Endothelial cell of umbilical vein (primary cell): Measurements from ENCODE around the gene TPD52L2. TPM values are rescaled to one million over a fixed set of nuclear protein-coding genes. Genes with fewer than 3 reads are reported as not detected.

Source experiments
- BruUV-seq: library from RNA; stranded (reverse); fragments of 400-500 nt; replicated peaks from 2 replicates; lab custom pipeline; 2021; lab: Mats Ljungman, UMichigan
- CTCF ChIA-PET: fragments of 300-600, 350-600 bp; sonication (Branson Sonifier 250); formaldehyde crosslinking; loops from one replicate; lab custom pipeline; 2021; ENCODE audit warnings: antibody characterized with exemption, inconsistent platforms; lab: Charles Lee
- POLR2A ChIA-PET: fragments of 300-600, 350-600 bp; sonication (Branson Sonifier 250); formaldehyde crosslinking; loops from one replicate; lab custom pipeline; 2021; ENCODE audit warnings: antibody characterized with exemption, inconsistent platforms; lab: Charles Lee
- DNase-seq: peaks from one replicate; pipeline ENCODE4 v3.0.0-alpha.2; 2011; ENCODE audit warnings: low read depth, low spot score
- FAIRE-seq: peaks from 2 replicates; lab custom pipeline; 2011; peaks lifted over from hg19 to GRCh38; lab: Jason Lieb, UNC
- H2AFZ ChIP-seq: 2 replicates; pipeline ENCODE4 v1.6.0; 2012; ENCODE audit warnings: low read depth, low read length, control low read depth, inconsistent platforms
- H3K27ac ChIP-seq: 2 replicates; pipeline ENCODE4 v1.5.1; 2011; ENCODE audit warnings: low read depth, mild to moderate bottlenecking, control low read depth, low read length, moderate library complexity; ENCODE audit not compliant: insufficient read depth
- H3K27me3 ChIP-seq, 2 experiments: 2 replicates each; pipeline versions ENCODE4 v1.6.0 to v1.6.1; 2011; ENCODE audit warnings: low read length in 2 of 2, mixed read lengths in 1 of 2; ENCODE audit not compliant: control insufficient read depth in 2 of 2, insufficient read depth in 2 of 2
- H3K36me3 ChIP-seq, 2 experiments: 2 replicates in 1 of 2; 3 replicates in 1 of 2; pipeline ENCODE4 v1.5.1; 2011; ENCODE audit warnings: low read length in 2 of 2, mild to moderate bottlenecking in 1 of 2, moderate library complexity in 1 of 2; ENCODE audit not compliant: control insufficient read depth in 2 of 2, insufficient read depth in 2 of 2; ENCODE audit errors: extremely low read depth in 1 of 2
- H3K4me1 ChIP-seq: 3 replicates; pipeline ENCODE4 v1.5.1; 2011; ENCODE audit warnings: mild to moderate bottlenecking, low read length; ENCODE audit not compliant: control insufficient read depth, insufficient read depth; ENCODE audit errors: extremely low read depth
- H3K4me2 ChIP-seq: 2 replicates; pipeline ENCODE4 v1.6.1; 2011; ENCODE audit warnings: low read length, control low read depth, mixed read lengths; ENCODE audit not compliant: insufficient read depth
- H3K4me3 ChIP-seq, 3 experiments: fragments of 200-600 bp in 1 of 3; sonication (generic), shearing (Covaris generic) in 1 of 3; replicated peaks in 1 of 3; 2 replicates each; pipeline ENCODE4 v1.5.1; 2011 to 2016; ENCODE audit warnings: control low read depth in 3 of 3, low read length in 3 of 3, mild to moderate bottlenecking in 2 of 3, inconsistent platforms in 1 of 3, low read depth in 1 of 3, moderate library complexity in 1 of 3; ENCODE audit not compliant: insufficient read depth in 1 of 3
- H3K79me2 ChIP-seq: 2 replicates; pipeline ENCODE4 v1.6.0; 2012; ENCODE audit warnings: low read length, inconsistent platforms; ENCODE audit not compliant: control insufficient read depth, insufficient read depth
- H3K9ac ChIP-seq: replicated peaks from 2 replicates; pipeline ENCODE3; 2011; ENCODE audit warnings: low read length, control low read depth; ENCODE audit not compliant: insufficient read depth; ENCODE audit errors: extremely low read depth
- H3K9me1 ChIP-seq: replicated peaks from 3 replicates; pipeline ENCODE4 v1.6.0; 2011; ENCODE audit warnings: mild to moderate bottlenecking, low read length; ENCODE audit not compliant: control insufficient read depth, insufficient read depth; ENCODE audit errors: extremely low read depth
- H3K9me3 ChIP-seq: replicated peaks from 2 replicates; pipeline ENCODE4 v1.5.1; 2012; ENCODE audit warnings: low read length, inconsistent platforms; ENCODE audit not compliant: control insufficient read depth, insufficient read depth
- H4K20me1 ChIP-seq: replicated peaks from 2 replicates; pipeline ENCODE3; 2011; ENCODE audit warnings: mild to moderate bottlenecking, low read length; ENCODE audit not compliant: control insufficient read depth, insufficient read depth; ENCODE audit errors: extremely low read depth
- EZH2 ChIP-seq: IDR thresholded peaks from 2 replicates; pipeline ENCODE4 v1.6.1; 2012; ENCODE audit warnings: borderline replicate concordance, low read depth, mild to moderate bottlenecking, moderate library complexity, low read length, inconsistent platforms; ENCODE audit not compliant: severe bottlenecking
- FOS ChIP-seq: IDR thresholded peaks from 2 replicates; pipeline ENCODE4 v1.6.1; 2011; ENCODE audit warnings: mild to moderate bottlenecking, low read length, moderate library complexity, borderline replicate concordance; ENCODE audit not compliant: insufficient read depth
- GATA2 ChIP-seq: IDR thresholded peaks from 2 replicates; pipeline ENCODE4 v1.7.0; 2011; ENCODE audit warnings: low read depth, mild to moderate bottlenecking, moderate library complexity, mixed read lengths, low read length; ENCODE audit not compliant: insufficient read length, insufficient read depth
- JUN ChIP-seq: IDR thresholded peaks from 2 replicates; pipeline ENCODE4 v1.6.1; 2011; ENCODE audit warnings: borderline replicate concordance, low read depth; ENCODE audit not compliant: insufficient read length, insufficient read depth
- MAX ChIP-seq: IDR thresholded peaks from 2 replicates; pipeline ENCODE4 v1.6.1; 2011; ENCODE audit not compliant: insufficient read depth, insufficient read length
- MYC ChIP-seq: IDR thresholded peaks from one replicate; pipeline ENCODE4 v1.6.1; 2011; ENCODE audit warnings: mild to moderate bottlenecking, low read depth, low read length
- POLR2A ChIP-seq: IDR thresholded peaks from 2 replicates; pipeline ENCODE4 v1.6.1; 2012; ENCODE audit warnings: low read depth, mild to moderate bottlenecking, control low read depth, low read length
- POLR2AphosphoS5 ChIP-seq: IDR thresholded peaks from 2 replicates; pipeline ENCODE4 v1.6.1; 2012; ENCODE audit warnings: low read depth, mild to moderate bottlenecking, control low read depth, low read length, moderate library complexity; ENCODE audit not compliant: insufficient read depth
- dilution Hi-C: fragments of 300-500 bp; cut with MboI; formaldehyde crosslinking; loops from one replicate; pipeline ENCODE4 v1.15.0; 2019; ENCODE audit warnings: low sequenced_read_pairs; ENCODE audit not compliant: extremely low pct_ligation_motif_present
- intact Hi-C: fragments of 100-400 bp; cut with micrococcal nuclease; formaldehyde crosslinking; loops from one replicate; pipeline ENCODE4 v1.10.0; 2022
- polyA plus RNA-seq, 4 experiments: library from polyadenylated mRNA; depleted of rRNA in 3 of 4; stranded (reverse) in 3 of 4; unstranded in 1 of 4; fragments of >200 nt; gene quantifications; 2 replicates each; pipeline versions ENCODE4 v1.2.1 to v1.2.3, GENCODE V29; 2011 to 2012; ENCODE audit warnings: missing spikeins in 1 of 4
- total RNA-seq: library from RNA; stranded (reverse); gene quantifications from 2 replicates; pipeline ENCODE4 v1.2.3, GENCODE V29; 2021
- TF ChIP-seq, protein P1 (sequence below), 2 donors: IDR thresholded peaks; 1 replicate in 1 of 2; 2 replicates in 1 of 2; pipeline ENCODE4 v1.5.1; 2011; ENCODE audit warnings: low read length in 2 of 2, mild to moderate bottlenecking in 2 of 2, moderate library complexity in 2 of 2, control low read depth in 1 of 2, inconsistent platforms in 1 of 2, low read depth in 1 of 2; ENCODE audit not compliant: insufficient read depth in 1 of 2; ENCODE audit errors: extremely low read depth in 1 of 2

Gene TPD52L2
- total and polyA plus RNA-seq, 2 donors (not counting 3 experiments of a cell fraction or from before 2014, with no cell fraction given) = 123 to 142 TPM

DNA sequence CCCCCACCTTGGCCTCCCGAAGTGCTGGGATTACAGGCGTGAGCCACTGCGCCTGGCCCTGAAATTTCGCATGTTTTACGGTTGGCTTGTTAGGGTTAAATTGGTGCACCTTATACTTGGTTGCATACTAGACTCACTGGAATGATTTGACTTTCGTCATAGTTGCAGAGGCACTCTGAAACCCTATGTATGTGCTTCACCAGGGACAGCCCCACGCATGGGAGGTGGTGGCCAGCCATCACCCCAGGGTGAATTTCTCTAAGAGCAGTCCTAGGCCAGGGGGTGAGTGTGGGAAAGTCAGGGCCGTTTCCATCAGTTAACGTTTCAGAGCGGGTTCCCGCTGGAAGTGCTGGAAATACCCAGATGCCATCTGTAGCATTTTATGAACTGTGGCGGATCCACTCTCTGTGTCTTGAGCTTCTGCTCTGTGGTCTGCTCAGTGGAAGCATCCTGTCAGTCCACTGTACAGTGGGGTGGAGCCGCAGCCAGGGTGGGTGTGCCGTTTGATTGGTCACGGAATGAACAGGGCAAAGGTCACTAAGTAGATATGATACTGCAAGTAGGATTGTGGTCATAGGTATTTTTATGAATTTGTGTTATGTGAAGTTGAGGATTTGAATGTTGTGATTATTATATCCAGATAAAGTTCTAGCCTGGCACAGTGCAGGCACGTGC, 43.1 kb downstream of the TPD52L2 start:
- Histone ChIP-seq H2AFZ (no peak overlapping the region), H3K9me1 (no peaks in the 10 kb centered on the region), H4K20me1 (peaks cover 4% of the 10 kb centered on the region), H3K36me3 (no peaks in the 10 kb centered on the region), H3K4me1 (no peaks in the 10 kb centered on the region), H3K9ac (no peak overlapping the region), H3K4me3 (no peak overlapping the region), H3K27ac (no peak overlapping the region), H3K9me3 (no peaks in the 10 kb centered on the region), H3K4me2 (no peak overlapping the region), H3K79me2 (peaks cover 98% of the 10 kb centered on the region), H3K27me3 (no peaks in the 10 kb centered on the region)
- dilution Hi-C loops (no loop called here), intact Hi-C loops (no loop called here)
- FAIRE-seq (no peak), DNase-seq (no peak)
- POLR2A ChIA-PET = no interaction called here
- TF ChIP-seq FOS = no peak
- TF ChIP-seq POLR2AphosphoS5 = no peak
- no peak for TF ChIP-seq MAX
- TF ChIP-seq, protein P1, sequence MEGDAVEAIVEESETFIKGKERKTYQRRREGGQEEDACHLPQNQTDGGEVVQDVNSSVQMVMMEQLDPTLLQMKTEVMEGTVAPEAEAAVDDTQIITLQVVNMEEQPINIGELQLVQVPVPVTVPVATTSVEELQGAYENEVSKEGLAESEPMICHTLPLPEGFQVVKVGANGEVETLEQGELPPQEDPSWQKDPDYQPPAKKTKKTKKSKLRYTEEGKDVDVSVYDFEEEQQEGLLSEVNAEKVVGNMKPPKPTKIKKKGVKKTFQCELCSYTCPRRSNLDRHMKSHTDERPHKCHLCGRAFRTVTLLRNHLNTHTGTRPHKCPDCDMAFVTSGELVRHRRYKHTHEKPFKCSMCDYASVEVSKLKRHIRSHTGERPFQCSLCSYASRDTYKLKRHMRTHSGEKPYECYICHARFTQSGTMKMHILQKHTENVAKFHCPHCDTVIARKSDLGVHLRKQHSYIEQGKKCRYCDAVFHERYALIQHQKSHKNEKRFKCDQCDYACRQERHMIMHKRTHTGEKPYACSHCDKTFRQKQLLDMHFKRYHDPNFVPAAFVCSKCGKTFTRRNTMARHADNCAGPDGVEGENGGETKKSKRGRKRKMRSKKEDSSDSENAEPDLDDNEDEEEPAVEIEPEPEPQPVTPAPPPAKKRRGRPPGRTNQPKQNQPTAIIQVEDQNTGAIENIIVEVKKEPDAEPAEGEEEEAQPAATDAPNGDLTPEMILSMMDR (IDR thresholded peaks at IDR 0.05; ENCODE audit: extremely low read depth in 1 of 2, insufficient read depth in 1 of 2, low read depth in 1 of 2, low read length in 2 of 2) = no peak
- TF ChIP-seq POLR2A = no peak
- TF ChIP-seq GATA2 = no peak
- TF ChIP-seq MYC = no peak
- TF ChIP-seq JUN = no peak
- TF ChIP-seq EZH2 = no peak
- CTCF ChIA-PET = interaction anchor here (0.6 to 4.2 kb wide), 2 partner anchors 33 to 66 kb away, joined by 3 to 24 read pairs; no protein-coding TSS in a partner anchor
- BruUV-seq = no TSS peak
